AG08395 (cell line): ENCODE results near the gene KBTBD12.

Experiments
- DNase-seq: peaks from one replicate; pipeline ENCODE4 v3.0.0; 2012; ENCODE audit warnings: mixed read lengths, low spot score

Gene KBTBD12

GRCh38 chr3:128021768-128022372, 106.8 kb downstream of the KBTBD12 start:
- no peak for DNase-seq

- DNase-seq = no peak
Observed at GRCh38 chr3:128033102-128033501, 118.1 kb downstream of the KBTBD12 start.

GRCh38 chr3:128036119-128036518, 121.1 kb downstream of the KBTBD12 start:
- DNase-seq = no peak
